ENCODE results near the gene ATG10. TPM values are rescaled to one million over a fixed set of nuclear protein-coding genes. Genes with fewer than 3 reads are reported as not detected.

ATG10 gene
- total RNA-seq, 1 donor, result 6.5 TPM

- Histone ChIP-seq H3K27ac (ENCODE audit: low read depth, low read length) (no peak overlapping the region), H3K4me3 (ENCODE audit: insufficient read depth, low read length) (no peak overlapping the region), H2AFZ (ENCODE audit: low read length) (no peak overlapping the region), H3K79me2 (ENCODE audit: insufficient read depth, low read length) (no peaks in the 10 kb centered on the region), H3K36me3 (ENCODE audit: insufficient read depth, low read length) (no peaks in the 10 kb centered on the region), H3K9me3 (ENCODE audit: low read depth, low read length) (no peaks in the 10 kb centered on the region), H4K20me1 (ENCODE audit: insufficient read depth, low read length) (no peaks in the 10 kb centered on the region), H3K4me1 (ENCODE audit: insufficient read depth, low read length) (peaks cover 4% of the 10 kb centered on the region), H3K27me3 (ENCODE audit: insufficient read depth, low read length) (no peaks in the 10 kb centered on the region), H3K4me2 (ENCODE audit: insufficient read depth, low read length) (no peak overlapping the region)
- no peak for TF ChIP-seq CTCF (IDR thresholded peaks at IDR 0.05; ENCODE audit: extremely low read depth, low read depth, low read length)
- DNase-seq (ENCODE audit: insufficient read length, low spot score, missing footprints), result no peak
Observed at GRCh38 chr5:82182662-82183061, 210.8 kb downstream of the ATG10 start.

- no peak for DNase-seq (ENCODE audit: insufficient read length, low spot score, missing footprints)
- no peak for TF ChIP-seq CTCF (IDR thresholded peaks at IDR 0.05; ENCODE audit: extremely low read depth, low read depth, low read length)
- Histone ChIP-seq H3K27ac (ENCODE audit: low read depth, low read length) (no peak overlapping the region), H3K4me1 (ENCODE audit: insufficient read depth, low read length) (peaks cover 4% of the 10 kb centered on the region), H3K27me3 (ENCODE audit: insufficient read depth, low read length) (no peaks in the 10 kb centered on the region), H4K20me1 (ENCODE audit: insufficient read depth, low read length) (no peaks in the 10 kb centered on the region), H2AFZ (ENCODE audit: low read length) (no peak overlapping the region), H3K4me3 (ENCODE audit: insufficient read depth, low read length) (no peak overlapping the region), H3K36me3 (ENCODE audit: insufficient read depth, low read length) (no peaks in the 10 kb centered on the region), H3K79me2 (ENCODE audit: insufficient read depth, low read length) (no peaks in the 10 kb centered on the region), H3K9me3 (ENCODE audit: low read depth, low read length) (no peaks in the 10 kb centered on the region), H3K4me2 (ENCODE audit: insufficient read depth, low read length) (no peak overlapping the region)
Observed at GRCh38 chr5:82183828-82184227, 212.0 kb downstream of the ATG10 start.

GRCh38 chr5:82185851-82186250, 214.0 kb downstream of the ATG10 start:
- H3K27me3 ChIP-seq (ENCODE audit: insufficient read depth, low read length), result no peaks in the 10 kb centered on the region
- H3K4me1 ChIP-seq (ENCODE audit: insufficient read depth, low read length), result peaks cover 4% of the 10 kb centered on the region
- H3K4me2 ChIP-seq (ENCODE audit: insufficient read depth, low read length), result no peak overlapping the region
- no peaks in the 10 kb centered on the region for H4K20me1 ChIP-seq (ENCODE audit: insufficient read depth, low read length)
- no peaks in the 10 kb centered on the region for H3K79me2 ChIP-seq (ENCODE audit: insufficient read depth, low read length)
- H2AFZ ChIP-seq (ENCODE audit: low read length), result no peak overlapping the region
- no peak overlapping the region for H3K4me3 ChIP-seq (ENCODE audit: insufficient read depth, low read length)
- TF ChIP-seq CTCF (IDR thresholded peaks at IDR 0.05; ENCODE audit: extremely low read depth, low read depth, low read length), result no peak
- H3K9me3 ChIP-seq (ENCODE audit: low read depth, low read length), result no peaks in the 10 kb centered on the region
- no peaks in the 10 kb centered on the region for H3K36me3 ChIP-seq (ENCODE audit: insufficient read depth, low read length)
- DNase-seq (ENCODE audit: insufficient read length, low spot score, missing footprints), result no peak
- no peak overlapping the region for H3K27ac ChIP-seq (ENCODE audit: low read depth, low read length)

- H3K27ac ChIP-seq (ENCODE audit: low read depth, low read length), result no peak overlapping the region
- TF ChIP-seq CTCF (IDR thresholded peaks at IDR 0.05; ENCODE audit: extremely low read depth, low read depth, low read length), result no peak
- H3K79me2 ChIP-seq (ENCODE audit: insufficient read depth, low read length), result no peaks in the 10 kb centered on the region
- no peak for DNase-seq (ENCODE audit: insufficient read length, low spot score, missing footprints)
- H3K9me3 ChIP-seq (ENCODE audit: low read depth, low read length), result no peaks in the 10 kb centered on the region
- H2AFZ ChIP-seq (ENCODE audit: low read length), result no peak overlapping the region
- no peak overlapping the region for H3K4me2 ChIP-seq (ENCODE audit: insufficient read depth, low read length)
- H3K27me3 ChIP-seq (ENCODE audit: insufficient read depth, low read length), result no peaks in the 10 kb centered on the region
- no peaks in the 10 kb centered on the region for H4K20me1 ChIP-seq (ENCODE audit: insufficient read depth, low read length)
- H3K4me1 ChIP-seq (ENCODE audit: insufficient read depth, low read length), result no peaks in the 10 kb centered on the region
- no peaks in the 10 kb centered on the region for H3K36me3 ChIP-seq (ENCODE audit: insufficient read depth, low read length)
- no peak overlapping the region for H3K4me3 ChIP-seq (ENCODE audit: insufficient read depth, low read length)
Observed at GRCh38 chr5:82197550-82197949, 225.7 kb downstream of the ATG10 start.
